HG03175 (cell line): ENCODE measurements around the gene DTWD2.

ENCODE experiments used
- ATAC-seq: cut with Tn5 transposase; IDR thresholded peaks from one replicate; pipeline ENCODE4 v1.9.1; 2021; ENCODE audit warnings: mild to moderate bottlenecking, moderate library complexity; ENCODE audit not compliant: unreplicated experiment

Gene DTWD2

DNA sequence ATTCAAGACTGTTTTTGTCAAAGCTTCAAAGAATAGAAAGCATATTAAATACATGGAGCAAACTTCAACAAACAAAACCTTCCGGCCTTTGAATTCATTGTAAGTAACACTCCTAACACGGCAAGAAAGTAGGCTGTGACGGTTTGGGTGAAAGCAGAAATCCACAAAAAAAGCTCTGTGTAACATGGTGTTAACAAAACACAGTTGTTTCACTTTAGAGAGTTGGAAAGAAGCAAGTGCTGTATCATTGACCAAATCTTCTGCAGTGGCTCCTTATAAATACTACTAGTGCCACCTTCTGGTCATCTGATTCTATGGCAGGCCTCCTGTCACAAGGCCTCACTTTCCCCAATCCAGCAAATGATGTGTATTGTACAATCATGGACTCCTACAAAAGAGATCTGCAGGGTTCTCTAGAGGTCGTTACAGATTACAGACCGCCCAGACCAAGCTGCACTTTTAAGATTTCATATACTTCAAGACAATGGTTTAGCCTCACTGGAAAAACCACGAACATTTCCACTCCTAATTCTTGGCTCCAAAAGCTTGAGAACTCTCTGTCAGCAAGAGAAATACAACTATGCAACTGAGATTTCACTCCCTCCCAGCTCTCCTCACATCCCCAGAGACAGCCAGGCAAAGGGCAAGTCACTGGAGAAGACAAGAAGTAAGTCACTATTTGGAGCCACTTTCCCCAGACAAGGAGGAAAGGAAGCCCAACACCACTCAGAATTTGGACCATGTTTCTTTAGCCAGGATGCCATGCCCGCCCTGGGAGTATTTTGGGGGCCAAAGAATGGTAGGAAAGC, 196.2 kb downstream of the DTWD2 start:
- ATAC-seq, result peak; percentile 97

DNA sequence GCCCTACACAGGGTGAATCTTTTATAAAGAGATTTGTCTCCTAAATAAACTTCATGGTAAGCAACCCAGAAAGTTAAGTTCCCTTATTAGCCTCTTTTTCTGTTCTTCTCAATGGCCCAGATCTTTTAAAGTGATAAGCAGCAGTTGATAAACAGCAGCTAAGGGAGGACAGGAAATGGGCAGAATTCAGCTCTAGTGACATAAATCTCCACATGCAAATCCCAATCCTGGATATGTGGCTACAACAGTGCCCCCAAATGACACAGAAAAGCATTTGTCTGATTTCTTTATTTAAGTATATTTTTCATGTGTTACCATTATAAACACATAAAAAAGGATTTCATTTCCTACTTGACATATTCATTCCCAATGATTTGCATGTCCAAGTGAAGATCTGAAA, 199.0 kb downstream of the DTWD2 start:
- ATAC-seq, result no peak

GRCh38 chr5:118788351-118788750, 200.0 kb downstream of the DTWD2 start:
- no peak for ATAC-seq
